ENCODE results near the gene FOXF1. TPM values are rescaled to one million over a fixed set of nuclear protein-coding genes. Genes with fewer than 3 reads are reported as not detected.

Gene FOXF1
- total and polyA plus RNA-seq, 2 of the 13 experiments (the other 11 are each of a cell fraction or from before 2014, with no cell fraction given), result not detected

- TF ChIP-seq ZFP91 (CRISPR knock-in tag; IDR thresholded peaks at IDR 0.05; ENCODE audit: borderline replicate concordance) (peak; percentile 74; the same call in 1 of the 2 replicates), ZBTB42 (CRISPR knock-in tag; IDR thresholded peaks at IDR 0.05) (peak; percentile 68), RORA (CRISPR knock-in tag; IDR thresholded peaks at IDR 0.05) (no peak), ETV5 (CRISPR knock-in tag; IDR thresholded peaks at IDR 0.05; ENCODE audit: borderline replicate concordance) (0 out of 2 replicates have a peak, but pooled peaks have one; percentile 38), HNF4A (CRISPR knock-in tag; IDR thresholded peaks at IDR 0.05) (no peak), FOXK1 (CRISPR knock-in tag; IDR thresholded peaks at IDR 0.05; ENCODE audit: borderline replicate concordance, low read depth) (peak; percentile 77; the same call in 1 of the 2 replicates), FOXC1 (CRISPR knock-in tag; IDR thresholded peaks at IDR 0.05; ENCODE audit: borderline replicate concordance) (peak; percentile 99), THRA (CRISPR knock-in tag; IDR thresholded peaks at IDR 0.05; ENCODE audit: borderline replicate concordance) (peak; percentile 34), ZNF740 (CRISPR knock-in tag; IDR thresholded peaks at IDR 0.05) (no peak), AGO2 (optimal IDR thresholded peaks at IDR 0.05; ENCODE audit: low read depth, low read length) (no peak), ARID3A (IDR thresholded peaks at IDR 0.05; ENCODE audit: low read depth, low read length) (no peak), ZNF567 (CRISPR knock-in tag; IDR thresholded peaks at IDR 0.05; ENCODE audit: borderline replicate concordance) (0 out of 2 replicates have a peak, but pooled peaks have one; percentile 61), THAP7 (CRISPR knock-in tag; IDR thresholded peaks at IDR 0.05) (no peak), REXO4 (CRISPR knock-in tag; IDR thresholded peaks at IDR 0.05; ENCODE audit: borderline replicate concordance) (no peak), IKZF4 (CRISPR knock-in tag; IDR thresholded peaks at IDR 0.05; ENCODE audit: borderline replicate concordance, low read depth, not compliant biosample characterization) (peak; percentile 73), HIVEP1 (CRISPR knock-in tag; IDR thresholded peaks at IDR 0.05) (peak; percentile 76), ARHGAP35 (CRISPR knock-in tag; IDR thresholded peaks at IDR 0.05; ENCODE audit: borderline replicate concordance) (peak; percentile 25; the same call in 1 of the 2 replicates), ZUFSP (CRISPR knock-in tag; IDR thresholded peaks at IDR 0.05; ENCODE audit: borderline replicate concordance) (no peak), ZNF724P (CRISPR knock-in tag; IDR thresholded peaks at IDR 0.05; ENCODE audit: borderline replicate concordance) (peak; percentile 79; the same call in 1 of the 2 replicates)
These were observed 44.8 kb downstream of the FOXF1 start, which contains the start of gene MTHFSD (continued) for GRCh38 chr16:86554917-86555703.

Measured in HepG2 (cell line).